Measurements from ENCODE around the gene FCER1A.

DNA sequence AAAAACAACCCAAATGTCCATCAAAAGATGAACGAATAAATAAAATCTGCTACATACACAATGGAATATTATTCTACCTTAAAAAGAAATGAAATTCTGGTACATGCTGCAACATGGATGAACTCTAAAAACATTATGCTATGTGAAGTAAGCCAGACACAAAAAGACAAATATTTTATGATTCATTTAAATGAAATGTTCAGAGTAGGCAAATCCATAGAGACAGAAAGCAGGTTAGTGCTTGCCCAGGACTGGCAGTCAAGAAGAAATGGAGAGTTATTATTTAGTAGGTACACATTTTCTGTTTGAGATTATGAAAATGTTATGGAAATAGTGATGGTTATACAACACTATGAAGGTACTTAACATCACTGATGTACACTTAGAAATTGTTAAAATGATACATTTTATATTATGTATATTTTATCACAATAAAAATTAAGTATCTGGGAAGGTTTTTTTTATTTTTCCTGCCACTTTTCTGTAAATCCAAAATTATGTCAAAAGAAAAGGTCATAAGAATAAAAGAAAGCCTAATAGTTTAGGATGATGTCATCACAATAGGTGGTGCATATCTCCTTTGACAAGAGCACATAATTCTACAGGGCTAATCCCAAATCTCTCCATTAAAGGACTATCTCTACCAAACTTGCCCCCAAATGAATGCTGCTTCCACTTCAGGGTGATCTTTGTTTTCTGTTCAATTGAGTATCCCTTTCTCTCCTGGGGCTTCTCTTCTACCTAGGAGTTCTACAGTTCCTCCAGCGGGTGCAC lies 40.2 kb upstream of the FCER1A start:
- no peak for TF ChIP-seq EZH2 (IDR thresholded peaks at IDR 0.05; ENCODE audit: low read length, missing control alignments)
- TF ChIP-seq, protein P1, sequence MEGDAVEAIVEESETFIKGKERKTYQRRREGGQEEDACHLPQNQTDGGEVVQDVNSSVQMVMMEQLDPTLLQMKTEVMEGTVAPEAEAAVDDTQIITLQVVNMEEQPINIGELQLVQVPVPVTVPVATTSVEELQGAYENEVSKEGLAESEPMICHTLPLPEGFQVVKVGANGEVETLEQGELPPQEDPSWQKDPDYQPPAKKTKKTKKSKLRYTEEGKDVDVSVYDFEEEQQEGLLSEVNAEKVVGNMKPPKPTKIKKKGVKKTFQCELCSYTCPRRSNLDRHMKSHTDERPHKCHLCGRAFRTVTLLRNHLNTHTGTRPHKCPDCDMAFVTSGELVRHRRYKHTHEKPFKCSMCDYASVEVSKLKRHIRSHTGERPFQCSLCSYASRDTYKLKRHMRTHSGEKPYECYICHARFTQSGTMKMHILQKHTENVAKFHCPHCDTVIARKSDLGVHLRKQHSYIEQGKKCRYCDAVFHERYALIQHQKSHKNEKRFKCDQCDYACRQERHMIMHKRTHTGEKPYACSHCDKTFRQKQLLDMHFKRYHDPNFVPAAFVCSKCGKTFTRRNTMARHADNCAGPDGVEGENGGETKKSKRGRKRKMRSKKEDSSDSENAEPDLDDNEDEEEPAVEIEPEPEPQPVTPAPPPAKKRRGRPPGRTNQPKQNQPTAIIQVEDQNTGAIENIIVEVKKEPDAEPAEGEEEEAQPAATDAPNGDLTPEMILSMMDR (conservative IDR thresholded peaks at IDR 0.05 in 1 of 2, IDR thresholded peaks at IDR 0.05 in 1 of 2; ENCODE audit: low read depth in 1 of 2, low read length in 2 of 2): no peak

All from fibroblast of lung (primary cell).